WI38 (cell line): Measurements from ENCODE around the gene GNMT.

ENCODE experiments used
- H3K4me3 ChIP-seq: 2 replicates; pipeline ENCODE4 v1.5.1; 2011; ENCODE audit warnings: low read depth, mild to moderate bottlenecking, control low read depth, low read length
- CTCF ChIP-seq: IDR thresholded peaks from 2 replicates; pipeline ENCODE4 v1.5.1; 2012; ENCODE audit warnings: low read depth, mild to moderate bottlenecking, control low read depth, low read length

Gene GNMT

DNA sequence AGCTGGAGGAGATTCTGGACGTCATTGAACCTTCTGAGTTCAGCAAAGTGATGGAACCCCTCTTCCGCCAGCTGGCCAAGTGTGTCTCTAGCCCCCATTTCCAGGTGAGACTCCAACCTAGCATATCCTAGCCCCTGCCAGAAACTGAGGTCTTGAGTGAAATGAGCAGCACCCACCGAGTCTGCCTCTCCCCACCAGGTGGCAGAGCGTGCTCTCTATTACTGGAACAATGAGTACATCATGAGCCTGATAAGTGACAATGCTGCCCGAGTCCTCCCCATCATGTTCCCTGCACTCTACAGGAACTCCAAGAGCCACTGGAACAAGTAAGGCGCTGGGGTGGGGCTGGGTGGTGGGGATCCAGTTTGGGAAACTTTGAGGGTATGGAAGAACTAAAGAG is 48.6 kb downstream of the GNMT start:
- H3K4me3 ChIP-seq = no peak overlapping the region
- TF ChIP-seq CTCF = peak; percentile 40

DNA sequence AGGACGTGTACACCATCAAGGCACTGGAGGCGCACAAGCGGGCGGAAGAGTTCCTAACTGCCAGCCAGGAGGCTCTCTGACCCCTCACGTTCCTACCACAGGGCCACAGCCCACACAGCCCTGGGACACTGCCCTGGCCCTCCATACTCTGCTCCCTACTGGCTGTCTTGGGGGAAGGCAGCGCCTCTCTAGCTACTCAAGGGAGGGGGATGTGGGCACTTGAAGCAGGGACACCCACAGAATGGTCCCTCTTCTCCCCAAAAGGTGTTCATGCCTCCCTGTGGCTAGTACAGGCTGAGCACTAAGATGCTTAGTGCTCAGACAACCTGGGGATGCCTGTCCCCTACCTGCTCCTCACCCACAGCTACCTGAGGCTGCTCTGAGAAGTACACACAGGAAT is 50.7 kb downstream of the GNMT start:
- H3K4me3 ChIP-seq = no peak overlapping the region
- no peak for TF ChIP-seq CTCF

DNA sequence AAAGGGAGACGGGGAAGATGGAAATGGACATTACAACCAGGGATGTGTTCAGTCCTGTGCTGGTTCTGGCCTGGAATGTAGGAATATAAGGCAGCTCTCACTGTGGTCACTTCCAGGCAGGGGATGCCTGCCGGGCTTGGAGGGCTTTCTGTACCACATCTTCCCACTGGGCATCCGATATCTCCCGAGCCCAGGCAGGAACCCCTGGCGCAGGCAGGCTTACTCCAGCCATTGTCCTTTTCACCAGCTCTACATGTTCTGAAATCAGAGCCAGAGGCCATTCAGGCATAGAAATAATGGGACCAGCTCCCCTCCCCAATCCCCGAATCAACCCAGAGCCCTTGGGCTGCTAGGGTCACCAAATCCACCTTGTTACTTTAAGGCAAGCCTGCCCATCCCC is 51.8 kb downstream of the GNMT start:
- peak overlapping the region; percentile 78 for H3K4me3 ChIP-seq
- TF ChIP-seq CTCF = no peak

DNA sequence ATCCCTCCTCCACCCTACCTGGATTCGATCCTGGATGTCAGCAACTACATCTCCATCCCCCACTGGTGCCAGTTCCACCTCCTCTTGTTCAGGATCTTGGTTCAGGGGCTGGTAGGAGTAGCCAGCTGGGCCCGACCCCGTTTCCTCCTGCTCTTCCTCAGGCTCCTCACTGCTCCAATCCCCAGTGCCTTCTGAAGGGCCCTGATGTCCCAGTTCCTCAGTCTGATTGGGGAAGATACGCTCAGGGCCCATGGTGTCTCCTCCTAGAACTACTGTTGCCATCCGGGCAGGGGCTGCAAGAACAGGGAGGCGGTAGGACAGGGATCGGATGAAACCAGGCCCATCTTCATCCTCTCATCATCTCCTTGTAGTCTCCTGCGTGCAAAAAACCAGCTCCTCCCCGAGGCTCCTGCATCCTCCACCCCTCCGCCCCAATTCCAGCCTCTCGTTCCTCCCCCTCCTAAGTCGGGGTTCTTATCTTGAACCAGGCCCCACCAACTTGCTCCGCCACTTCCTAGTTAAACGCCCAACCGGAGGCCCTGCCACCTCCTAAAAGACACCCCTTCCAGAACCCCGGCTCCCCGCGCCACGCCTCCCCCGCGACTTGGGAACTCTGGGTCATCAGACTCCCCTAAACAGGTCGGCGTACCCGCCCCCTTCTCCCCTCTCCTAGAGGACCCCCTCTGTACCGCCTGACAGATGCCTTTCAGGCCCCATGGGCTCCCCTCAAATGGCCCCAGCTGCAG is 52.7 kb downstream of the GNMT start:
- peak overlapping the region; percentile 78 for H3K4me3 ChIP-seq
- no peak for TF ChIP-seq CTCF
